ENCODE data around the gene MINDY1.

MINDY1 gene

GRCh38 chr1:150985179-150985825, 21.4 kb downstream of the MINDY1 start:
- DNase-seq (ENCODE audit: low read depth), result no peak

GRCh38 chr1:150981805-150982712, 24.6 kb downstream of the MINDY1 start, which contains the start of gene ANXA9:
Gene ANXA9 (plus strand): TSS chr1:150982292. CDS start chr1:150983106, 814 bp downstream.
- DNase-seq (ENCODE audit: low read depth), result no peak

GRCh38 chr1:150981177-150981804, 25.4 kb downstream of the MINDY1 start:
- DNase-seq (ENCODE audit: low read depth), result no peak

GRCh38 chr1:150979092-150980056, 27.3 kb downstream of the MINDY1 start:
- DNase-seq (ENCODE audit: low read depth), result peak; percentile 86

- DNase-seq (ENCODE audit: low read depth), result peak; percentile 62
Measured at GRCh38 chr1:150976879-150977694, 29.6 kb downstream of the MINDY1 start.

GRCh38 chr1:150976401-150976821, 30.3 kb downstream of the MINDY1 start:
- no peak for DNase-seq (ENCODE audit: low read depth)

GRCh38 chr1:150974580-150975478, 31.9 kb downstream of the MINDY1 start, which contains the start of gene CERS2:
Gene CERS2 (minus strand): TSS chr1:150974835. CDS start chr1:150969090, 5,745 bp downstream.
- peak; percentile 69 for DNase-seq (ENCODE audit: low read depth)

- DNase-seq (ENCODE audit: low read depth), result peak; percentile 14
Measured at GRCh38 chr1:150973836-150974579, 32.7 kb downstream of the MINDY1 start.

- no peak for DNase-seq (ENCODE audit: low read depth)
Measured at GRCh38 chr1:150973258-150973835, 33.4 kb downstream of the MINDY1 start.

GRCh38 chr1:150972417-150972940, 34.2 kb downstream of the MINDY1 start:
- no peak for DNase-seq (ENCODE audit: low read depth)

- DNase-seq (ENCODE audit: low read depth), result no peak
Measured at GRCh38 chr1:150971583-150972416, 34.9 kb downstream of the MINDY1 start.

GRCh38 chr1:150970808-150971582, 35.7 kb downstream of the MINDY1 start:
- no peak for DNase-seq (ENCODE audit: low read depth)

- DNase-seq (ENCODE audit: low read depth), result no peak
Measured at GRCh38 chr1:150969626-150970025, 37.1 kb downstream of the MINDY1 start.

GRCh38 chr1:150968491-150968890, 38.2 kb downstream of the MINDY1 start:
- DNase-seq (ENCODE audit: low read depth), result no peak

- DNase-seq (ENCODE audit: low read depth), result no peak
Measured at GRCh38 chr1:150967936-150968335, 38.8 kb downstream of the MINDY1 start.

GRCh38 chr1:150966011-150966410, 40.7 kb downstream of the MINDY1 start:
- no peak for DNase-seq (ENCODE audit: low read depth)
